ENCODE results near the gene PDE6B.
"Not testable (repeated sequence)": the region's sequence is repeated elsewhere in the genome, so short reads cannot be mapped to it uniquely, and the experiment has no call there.

PDE6B gene

GRCh38 chr4:683247-683897 lies 58.0 kb downstream of the PDE6B start:
- no peak for DNase-seq (ENCODE audit: low spot score)

GRCh38 chr4:683982-684622 lies 58.7 kb downstream of the PDE6B start:
- DNase-seq (ENCODE audit: low spot score): peak; percentile 67

- no peak for DNase-seq (ENCODE audit: low spot score)
Observed at GRCh38 chr4:684623-685327, 59.4 kb downstream of the PDE6B start.

- no peak for DNase-seq (ENCODE audit: low spot score)
Observed at GRCh38 chr4:685679-686412, 60.5 kb downstream of the PDE6B start.

GRCh38 chr4:686413-687040 lies 61.2 kb downstream of the PDE6B start:
- DNase-seq (ENCODE audit: low spot score): no peak

GRCh38 chr4:687048-687970 lies 61.9 kb downstream of the PDE6B start:
- DNase-seq (ENCODE audit: low spot score): peak; percentile 98

- DNase-seq (ENCODE audit: low spot score): no peak
Observed at GRCh38 chr4:687971-688853, 62.8 kb downstream of the PDE6B start.

- DNase-seq (ENCODE audit: low spot score): no peak
Observed at GRCh38 chr4:688854-689681, 63.7 kb downstream of the PDE6B start, which contains the start of gene SLC49A3. TSS of gene SLC49A3 (minus strand) at chr4:689151. CDS start at chr4:689127, 24 bp downstream.

- DNase-seq (ENCODE audit: low spot score): no peak
Observed at GRCh38 chr4:689723-690122, 64.3 kb downstream of the PDE6B start.

GRCh38 chr4:692771-693554 lies 67.6 kb downstream of the PDE6B start:
- no peak for DNase-seq (ENCODE audit: low spot score)

- not testable (repeated sequence) for DNase-seq (ENCODE audit: low spot score)
Observed at GRCh38 chr4:694341-694940, 69.1 kb downstream of the PDE6B start.

GRCh38 chr4:699816-700580 lies 74.6 kb downstream of the PDE6B start:
- no peak for DNase-seq (ENCODE audit: low spot score)

- DNase-seq (ENCODE audit: low spot score): no peak
Observed at GRCh38 chr4:700587-701264, 75.4 kb downstream of the PDE6B start.

- no peak for DNase-seq (ENCODE audit: low spot score)
Observed at GRCh38 chr4:702618-703048, 77.3 kb downstream of the PDE6B start.

GRCh38 chr4:703336-704197 lies 78.2 kb downstream of the PDE6B start:
- DNase-seq (ENCODE audit: low spot score): no peak

Data from hepatic stellate cell (primary cell).